Neural cell (in vitro differentiated cells): Measurements from ENCODE around the gene IRX1. TPM values are rescaled to one million over a fixed set of nuclear protein-coding genes. Genes with fewer than 3 reads are reported as not detected.

Experiments
- H2AFZ ChIP-seq: fragments of 200-600, 300-800 bp; sonication (generic), shearing (Covaris generic); 2 replicates; pipeline ENCODE4 v1.6.0; 2014; ENCODE audit warnings: low read depth, mild to moderate bottlenecking, antibody characterized with exemption, low read length, moderate library complexity
- H3F3A ChIP-seq: fragments of 200-600 bp; shearing (Covaris generic); 2 replicates; pipeline ENCODE4 v1.6.1; 2016; ENCODE audit warnings: mild to moderate bottlenecking, moderate library complexity, mixed read lengths, antibody characterized with exemption, low read length; ENCODE audit not compliant: insufficient read depth, poor library complexity, severe bottlenecking
- H3K27ac ChIP-seq: fragments of 200-600, 300-800 bp; sonication (generic), shearing (Covaris generic); 2 replicates; pipeline ENCODE4 v1.5.1; 2014; ENCODE audit warnings: mild to moderate bottlenecking, low read length, moderate library complexity
- H3K27me3 ChIP-seq: fragments of 300-800, 200-600 bp; sonication (generic), shearing (Covaris generic); 2 replicates; pipeline ENCODE4 v1.6.0; 2014; ENCODE audit warnings: mild to moderate bottlenecking, low read depth, low read length, moderate library complexity; ENCODE audit not compliant: insufficient read depth
- H3K36me3 ChIP-seq: fragments of 300-800, 200-600 bp; sonication (generic), shearing (Covaris generic); 2 replicates; pipeline ENCODE4 v1.5.1; 2014; ENCODE audit warnings: mild to moderate bottlenecking, antibody characterized with exemption, low read length, moderate library complexity; ENCODE audit not compliant: insufficient read depth
- H3K4me2 ChIP-seq: fragments of 300-800, 200-600 bp; sonication (generic), shearing (Covaris generic); 2 replicates; pipeline ENCODE4 v1.6.0; 2014; ENCODE audit warnings: mild to moderate bottlenecking, low read length
- H3K4me3 ChIP-seq: fragments of 300-800, 200-600 bp; sonication (generic), shearing (Covaris generic); 2 replicates; pipeline ENCODE4 v1.5.1; 2014; ENCODE audit warnings: mild to moderate bottlenecking, low read length, moderate library complexity
- H3K79me2 ChIP-seq: fragments of 200-600 bp; shearing (Covaris generic); replicated peaks from 2 replicates; pipeline ENCODE4 v1.6.0; 2014; ENCODE audit warnings: mild to moderate bottlenecking, low read length, moderate library complexity; ENCODE audit not compliant: insufficient read depth
- H3K9ac ChIP-seq: fragments of 300-800, 200-600 bp; sonication (generic), shearing (Covaris generic); 2 replicates; pipeline ENCODE4 v1.6.1; 2016; ENCODE audit warnings: mild to moderate bottlenecking, low read length, mixed read lengths
- H3K9me2 ChIP-seq: fragments of 200-600 bp; shearing (Covaris generic); 2 replicates; pipeline ENCODE4 v1.6.1; 2016; ENCODE audit warnings: mild to moderate bottlenecking, low read length, mixed read lengths; ENCODE audit not compliant: insufficient read depth
- H3K9me3 ChIP-seq: fragments of 200-600, 300-800 bp; sonication (generic), shearing (Covaris generic); 2 replicates; pipeline ENCODE4 v1.6.1; 2016; ENCODE audit warnings: mild to moderate bottlenecking, mixed run types, low read length, moderate library complexity, mixed read lengths
- H4K20me1 ChIP-seq: fragments of 200-600 bp; shearing (Covaris generic); 2 replicates; pipeline ENCODE4 v1.6.1; 2016; ENCODE audit warnings: mild to moderate bottlenecking, mixed run types; ENCODE audit not compliant: insufficient read depth
- CTCF ChIP-seq: fragments of 450-650 bp; IDR thresholded peaks from 2 replicates; pipeline ENCODE4 v1.5.1; 2014; ENCODE audit warnings: antibody characterized with exemption, mild to moderate bottlenecking, moderate library complexity; ENCODE audit not compliant: poor library complexity, severe bottlenecking
- EP300 ChIP-seq: fragments of 450-650 bp; conservative IDR thresholded peaks from 2 replicates; pipeline ENCODE4 v1.6.1; 2014; ENCODE audit warnings: antibody characterized with exemption, mild to moderate bottlenecking, moderate library complexity; ENCODE audit not compliant: poor library complexity, severe bottlenecking
- EZH2 ChIP-seq: fragments of 200-600, 300-800 bp; shearing (Covaris generic), sonication (generic); IDR thresholded peaks from 2 replicates; pipeline ENCODE4 v1.6.1; 2014; ENCODE audit warnings: antibody characterized with exemption, low read length, borderline replicate concordance, mild to moderate bottlenecking; ENCODE audit not compliant: insufficient read depth, poor library complexity, severe bottlenecking
- MXI1 ChIP-seq: fragments of 450-650 bp; conservative IDR thresholded peaks from 2 replicates; pipeline ENCODE4 v1.6.1; 2014; ENCODE audit warnings: antibody characterized with exemption, mild to moderate bottlenecking; ENCODE audit not compliant: poor library complexity, severe bottlenecking
- POLR2AphosphoS5 ChIP-seq: IDR thresholded peaks from 2 replicates; pipeline ENCODE4 v1.6.1; 2012
- RAD21 ChIP-seq: fragments of 450-650 bp; conservative IDR thresholded peaks from 2 replicates; pipeline ENCODE4 v1.6.1; 2014; ENCODE audit warnings: antibody characterized with exemption, mild to moderate bottlenecking, moderate library complexity
- REST ChIP-seq: IDR thresholded peaks from 2 replicates; pipeline ENCODE4 v1.6.1; 2012; ENCODE audit warnings: borderline replicate concordance
- SMC3 ChIP-seq: fragments of 450-650 bp; conservative IDR thresholded peaks from 2 replicates; pipeline ENCODE4 v1.6.1; 2014; ENCODE audit warnings: antibody characterized with exemption, mild to moderate bottlenecking, moderate library complexity; ENCODE audit not compliant: poor library complexity
- TAF1 ChIP-seq: IDR thresholded peaks from 2 replicates; pipeline ENCODE4 v1.6.1; 2012; ENCODE audit warnings: low read depth
- polyA plus RNA-seq: library from polyadenylated mRNA; depleted of rRNA; stranded (reverse); fragments of >200 nt; gene quantifications from 2 replicates; pipeline ENCODE4 v1.2.3, GENCODE V29; 2014

The IRX1 gene
- polyA plus RNA-seq, 1 donor from 2014 or later, result not detected

- Histone ChIP-seq H3K9ac (no peak overlapping the region), H3K79me2 (no peaks in the 10 kb centered on the region), H3K4me3 (no peak overlapping the region), H2AFZ (no peak overlapping the region), H3K9me3 (peaks cover 3% of the 10 kb centered on the region), H3K27me3 (peaks cover 86% of the 10 kb centered on the region), H3K4me2 (no peak overlapping the region), H3K9me2 (no peaks in the 10 kb centered on the region), H3K27ac (no peak overlapping the region), H4K20me1 (no peaks in the 10 kb centered on the region), H3F3A (no peaks in the 10 kb centered on the region), H3K36me3 (no peaks in the 10 kb centered on the region)
- no peak for TF ChIP-seq TAF1
- TF ChIP-seq REST, result no peak
- TF ChIP-seq SMC3, result no peak
- TF ChIP-seq MXI1, result no peak
- TF ChIP-seq RAD21, result no peak
- TF ChIP-seq POLR2AphosphoS5, result no peak
- TF ChIP-seq EZH2, result no peak
- TF ChIP-seq CTCF, result no peak
- no peak for TF ChIP-seq EP300
Measured at GRCh38 chr5:3604501-3604900, 8.9 kb downstream of the IRX1 start.

GRCh38 chr5:3605298-3606010 lies 9.8 kb downstream of the IRX1 start:
- peaks cover 3% of the 10 kb centered on the region for H3K9me3 ChIP-seq
- peaks cover 77% of the 10 kb centered on the region for H3K27me3 ChIP-seq
- no peak overlapping the region for H3K27ac ChIP-seq
- H3K4me3 ChIP-seq, result no peak overlapping the region
- no peaks in the 10 kb centered on the region for H3K9me2 ChIP-seq
- no peaks in the 10 kb centered on the region for H3K79me2 ChIP-seq
- H3K9ac ChIP-seq, result no peak overlapping the region
- no peak overlapping the region for H2AFZ ChIP-seq
- TF ChIP-seq TAF1 (no peak), EZH2 (no peak), RAD21 (no peak), SMC3 (no peak), REST (no peak), MXI1 (no peak), CTCF (no peak), POLR2AphosphoS5 (no peak), EP300 (no peak)
- H3K36me3 ChIP-seq, result no peaks in the 10 kb centered on the region
- no peaks in the 10 kb centered on the region for H3F3A ChIP-seq
- H3K4me2 ChIP-seq, result no peak overlapping the region
- no peaks in the 10 kb centered on the region for H4K20me1 ChIP-seq
